Measurements from ENCODE around the gene CSRNP2. TPM values are rescaled to one million over a fixed set of nuclear protein-coding genes. Genes with fewer than 3 reads are reported as not detected.

CSRNP2 gene
- polyA plus RNA-seq, 4 donors = 37.5 to 46.6 (median 40.4) TPM

Other genes with a start within 250 kb of the CSRNP2 start
- under 1 TPM in 1 of 4 donors, not detected in 3; 0.08 TPM for gene TMPRSS12, start 240.7 kb downstream of the CSRNP2 start, polyA plus RNA-seq (ENCODE audit: insufficient read length in 4 of 4)
- not detected for gene HIGD1C, start 131.1 kb downstream of the CSRNP2 start, polyA plus RNA-seq (ENCODE audit: insufficient read length in 4 of 4)
- gene SLC11A2, start 57.2 kb downstream of the CSRNP2 start, polyA plus RNA-seq (ENCODE audit: insufficient read length in 4 of 4) = 10 to 100 TPM; 35.8 to 60.2 (median 51.1) TPM
- 100 to 1,000 TPM in 2 of 4 donors, 10 to 100 TPM in 2; 77.6 to 137 (median 97.6) TPM for gene LETMD1, start 35.3 kb downstream of the CSRNP2 start, polyA plus RNA-seq (ENCODE audit: insufficient read length in 4 of 4)
- gene TFCP2, start 89.5 kb upstream of the CSRNP2 start, polyA plus RNA-seq (ENCODE audit: insufficient read length in 4 of 4) = 10 to 100 TPM; 44.2 to 65.5 (median 59.6) TPM
- 10 to 100 TPM in 2 of 4 donors, 1 to 10 TPM in 2; 7.4 to 16.6 (median 10.0) TPM for gene POU6F1, start 134.5 kb upstream of the CSRNP2 start, polyA plus RNA-seq (ENCODE audit: insufficient read length in 4 of 4)
- 100 to 1,000 TPM; 152 to 298 (median 275) TPM for gene DAZAP2, start 155.2 kb upstream of the CSRNP2 start, polyA plus RNA-seq (ENCODE audit: insufficient read length in 4 of 4)
- 10 to 100 TPM; 11.2 to 26.2 (median 22.8) TPM for gene SMAGP, start 186.8 kb upstream of the CSRNP2 start, polyA plus RNA-seq (ENCODE audit: insufficient read length in 4 of 4)
- gene BIN2, start 240.6 kb upstream of the CSRNP2 start, polyA plus RNA-seq (ENCODE audit: insufficient read length in 4 of 4) = 1 to 10 TPM; 2.4 to 4.0 (median 3.3) TPM

Measured in left renal pelvis (tissue), 4 donors.